Right lobe of liver (tissue), 6 donors: Measurements from ENCODE around the gene CAV1. TPM values are rescaled to one million over a fixed set of nuclear protein-coding genes. Genes with fewer than 3 reads are reported as not detected.

Experiments
- ATAC-seq, 4 donors: fragments of 200-7000 bp; cut with Tn5 transposase; one replicate each; pipeline ENCODE4 v1.9.1; 2020; ENCODE audit warnings: mild to moderate bottlenecking in 4 of 4, moderate library complexity in 4 of 4
- DNase-seq, 3 donors: peaks; one replicate each; pipeline ENCODE4 v3.0.0-alpha.2; 2020
- H3K27ac ChIP-seq, 3 donors: fragments of 200-600 bp; one replicate each; pipeline ENCODE4 v1.8.0; 2022
- H3K27me3 ChIP-seq, 2 donors: fragments of 200-600 bp; one replicate each; pipeline ENCODE4 v1.8.0; 2022
- H3K36me3 ChIP-seq, 4 donors: fragments of 200-600 bp; sonication (generic) in 1 of 4; one replicate each; pipeline versions ENCODE4 v1.5.1 to v1.8.0; 2017 to 2022; ENCODE audit warnings: control low read depth in 1 of 4
- H3K4me1 ChIP-seq, 4 donors: fragments of 200-600 bp; sonication (generic) in 1 of 4; one replicate each; pipeline versions ENCODE4 v1.5.1 to v1.8.0; 2017 to 2022; ENCODE audit warnings: control low read depth in 1 of 4
- H3K4me3 ChIP-seq, 3 donors: fragments of 200-600 bp; one replicate each; pipeline ENCODE4 v1.8.0; 2022
- H3K9me3 ChIP-seq, 4 donors: fragments of 200-600 bp; sonication (generic) in 1 of 4; one replicate each; pipeline versions ENCODE4 v1.5.1 to v1.8.0; 2017 to 2022; ENCODE audit warnings: control low read depth in 1 of 4
- CTCF ChIP-seq, 4 donors: fragments of 200-600 bp in 3 of 4; fragments of 450-650 bp in 1 of 4; IDR thresholded peaks; one replicate each; pipeline versions ENCODE4 v1.5.1 to v1.8.0; 2016 to 2022; ENCODE audit warnings: antibody characterized with exemption in 4 of 4, mild to moderate bottlenecking in 2 of 4
- POLR2A ChIP-seq: fragments of 450-650 bp; IDR thresholded peaks from one replicate; pipeline ENCODE4 v1.6.1; 2017; ENCODE audit warnings: antibody characterized with exemption, mild to moderate bottlenecking
- WGBS: methylation state at CpG from one replicate; pipeline ENCODE4 v1.1.6; 2018; ENCODE audit warnings: low coverage, low lambda C conversion rate; ENCODE audit not compliant: insufficient coverage; ENCODE audit errors: missing lambda C conversion rate; 5-methylcytosine and 5-hydroxymethylcytosine counted together
- intact Hi-C, 2 donors: fragments of 100-400 bp; cut with DNase I; formaldehyde crosslinking; loops; one replicate each; pipeline versions ENCODE4 v1.11.2 to v1.14.1; 2022
- total RNA-seq, 6 experiments: library from RNA; depleted of rRNA in 2 of 6; stranded (reverse); fragments of >200 nt in 2 of 6; fragmentation: NEBNext Ultra II Directional in 3 of 6; extraction: Animal tissue kit (Norgen Biotek cat#: 25700) in 3 of 6; gene quantifications; one replicate each; pipeline versions ENCODE4 v1.1.0 to v1.2.4, GENCODE V29; 2016 to 2023
- donor health status: DM: no; HTN: yes; CAD: no.
- donor health status: DM: no; HTN: no; CAD: no.
- donor health status: DM: no; HTN: no; CAD: no.
- donor health status: DM: no; HTN: yes; CAD: no.
- donor health status: DM: no; HTN: yes; CAD: no.

CAV1 gene
- total RNA-seq, 6 experiments from 2014 or later = 3.8 to 19.8 (median 9.0) TPM

- Histone ChIP-seq H3K9me3 (no peaks in the 10 kb centered on the region), H3K4me3 (no peak overlapping the region), H3K36me3 (no peaks in the 10 kb centered on the region), H3K4me1 (no peaks in the 10 kb centered on the region), H3K27me3 (no peaks in the 10 kb centered on the region), H3K27ac (no peak overlapping the region)
- intact Hi-C loops = no loop called here
- TF ChIP-seq CTCF (IDR thresholded peaks at IDR 0.05) = no peak
- no peak for TF ChIP-seq POLR2A
- ATAC-seq (no peak), DNase-seq (no peak)
- WGBS = 50% methylated on average over 1 of the region's 1 CpG
Measured at GRCh38 chr7:116493449-116493848, 31.4 kb upstream of the CAV1 start.

- DNase-seq (no peak), ATAC-seq (no peak)
- Histone ChIP-seq H3K27ac (no peak overlapping the region), H3K4me3 (no peak overlapping the region), H3K4me1 (no peaks in the 10 kb centered on the region), H3K27me3 (no peaks in the 10 kb centered on the region), H3K9me3 (no peaks in the 10 kb centered on the region), H3K36me3 (no peaks in the 10 kb centered on the region)
- WGBS = 66% methylated on average over 2 of the region's 2 CpGs
- TF ChIP-seq CTCF (IDR thresholded peaks at IDR 0.05) (no peak), POLR2A (no peak)
- intact Hi-C loops = no loop called here
Measured at GRCh38 chr7:116494472-116494871, 30.4 kb upstream of the CAV1 start.

GRCh38 chr7:116495736-116496135, 29.1 kb upstream of the CAV1 start:
- ATAC-seq (no peak), DNase-seq (no peak)
- H3K27me3 ChIP-seq = no peaks in the 10 kb centered on the region
- H3K27ac ChIP-seq = no peak overlapping the region
- no peaks in the 10 kb centered on the region for H3K4me1 ChIP-seq
- TF ChIP-seq POLR2A = no peak
- no peak for TF ChIP-seq CTCF (IDR thresholded peaks at IDR 0.05)
- intact Hi-C loops = no loop called here
- no peaks in the 10 kb centered on the region for H3K36me3 ChIP-seq
- 67% methylated on average over 1 of the region's 1 CpG for WGBS
- H3K4me3 ChIP-seq = no peak overlapping the region
- H3K9me3 ChIP-seq = no peaks in the 10 kb centered on the region

GRCh38 chr7:116496653-116497052, 28.2 kb upstream of the CAV1 start:
- no peaks in the 10 kb centered on the region for H3K36me3 ChIP-seq
- peaks cover 0 to 4% (median 0%) of the 10 kb centered on the region in 4 donors for H3K4me1 ChIP-seq
- 89% methylated on average over 6 of the region's 6 CpGs for WGBS
- no peak for DNase-seq
- no peak for TF ChIP-seq CTCF (IDR thresholded peaks at IDR 0.05)
- no peak for TF ChIP-seq POLR2A
- H3K27ac ChIP-seq = no peak overlapping the region
- no peak overlapping the region for H3K4me3 ChIP-seq
- intact Hi-C loops = no loop called here
- H3K27me3 ChIP-seq = no peaks in the 10 kb centered on the region
- H3K9me3 ChIP-seq = no peaks in the 10 kb centered on the region
- no peak for ATAC-seq

GRCh38 chr7:116497708-116498107, 27.1 kb upstream of the CAV1 start:
- intact Hi-C loops = no loop called here
- no peak for TF ChIP-seq CTCF (IDR thresholded peaks at IDR 0.05)
- Histone ChIP-seq H3K4me1 (peaks cover 0 to 15% (median 5%) of the 10 kb centered on the region in 4 donors), H3K9me3 (no peaks in the 10 kb centered on the region), H3K36me3 (no peaks in the 10 kb centered on the region), H3K4me3 (no peak overlapping the region), H3K27ac (no peak overlapping the region), H3K27me3 (no peaks in the 10 kb centered on the region)
- ATAC-seq (no peak), DNase-seq (no peak)
- WGBS = 71% methylated on average over 1 of the region's 1 CpG
